HepG2 (cell line): Measurements from ENCODE around the gene CARMIL3. TPM values are rescaled to one million over a fixed set of nuclear protein-coding genes. Genes with fewer than 3 reads are reported as not detected.

Experiments used
- HNRNPUL1 ChIP-seq: fragments of 200-400 bp; formaldehyde crosslinking; IDR thresholded peaks from 2 replicates; pipeline ENCODE4 v1.6.1; 2017; ENCODE audit warnings: low read depth, mild to moderate bottlenecking, low read length, moderate library complexity
- MIER2 ChIP-seq: IDR thresholded peaks from 2 replicates; pipeline ENCODE4 v1.6.1; 2016; ENCODE audit warnings: missing biosample characterization, missing genetic modification reagents
- NCOA5 ChIP-seq: sonication (generic); formaldehyde crosslinking; IDR thresholded peaks from 2 replicates; pipeline ENCODE4 v1.4.0; 2020; ENCODE audit warnings: missing genetic modification reagents
- POLR2AphosphoS5 ChIP-seq: IDR thresholded peaks from 2 replicates; pipeline ENCODE4 v1.6.1; 2012; ENCODE audit warnings: low read depth, low read length
- POLR2G ChIP-seq: fragments of 200-400 bp; formaldehyde crosslinking; IDR thresholded peaks from 2 replicates; pipeline ENCODE4 v1.6.1; 2018; ENCODE audit warnings: mild to moderate bottlenecking, low read depth, low read length, moderate library complexity
- RBAK ChIP-seq: sonication (generic); formaldehyde crosslinking; IDR thresholded peaks from 2 replicates; pipeline ENCODE4 v1.5.1; 2020; ENCODE audit warnings: mild to moderate bottlenecking, missing genetic modification reagents
- SMARCC2 ChIP-seq: fragments of 450-650 bp; IDR thresholded peaks from 2 replicates; pipeline ENCODE4 v1.6.1; 2017; ENCODE audit warnings: antibody characterized with exemption, mild to moderate bottlenecking
- SSRP1 ChIP-seq: IDR thresholded peaks from 2 replicates; pipeline ENCODE4 v1.6.1; 2016; ENCODE audit warnings: control low read depth
- ZBTB3 ChIP-seq: sonication (generic); formaldehyde crosslinking; IDR thresholded peaks from 2 replicates; pipeline ENCODE4 v1.4.0; 2020; ENCODE audit warnings: low read depth, mild to moderate bottlenecking, moderate library complexity, missing genetic modification reagents, borderline replicate concordance
- ZFP1 ChIP-seq: IDR thresholded peaks from 2 replicates; pipeline ENCODE4 v1.6.1; 2016
- ZNF33A ChIP-seq: sonication (generic); formaldehyde crosslinking; IDR thresholded peaks from 2 replicates; pipeline ENCODE4 v1.5.1; 2020; ENCODE audit warnings: missing genetic modification reagents, mild to moderate bottlenecking, moderate library complexity, borderline replicate concordance
- ZNF350 ChIP-seq: sonication (generic); formaldehyde crosslinking; IDR thresholded peaks from 2 replicates; pipeline ENCODE4 v1.4.0; 2020; ENCODE audit warnings: mild to moderate bottlenecking, low read depth, missing genetic modification reagents, borderline replicate concordance
- ZNF572 ChIP-seq: sonication (generic); formaldehyde crosslinking; IDR thresholded peaks from 2 replicates; pipeline ENCODE4 v1.5.1; 2020; ENCODE audit warnings: mild to moderate bottlenecking, missing genetic modification reagents
- ZNF724P ChIP-seq: sonication (generic); formaldehyde crosslinking; IDR thresholded peaks from 2 replicates; pipeline ENCODE4 v1.8.0; 2022; ENCODE audit warnings: missing genetic modification reagents, borderline replicate concordance
- ZNF850 ChIP-seq: sonication (generic); formaldehyde crosslinking; conservative IDR thresholded peaks from 2 replicates; pipeline ENCODE4 v1.9.0; 2021; ENCODE audit warnings: mild to moderate bottlenecking, missing genetic modification reagents
- ZNF891 ChIP-seq: sonication (generic); formaldehyde crosslinking; IDR thresholded peaks from 2 replicates; pipeline ENCODE4 v1.5.0; 2020; ENCODE audit warnings: mild to moderate bottlenecking, missing genetic modification reagents
- polyA plus RNA-seq, 8 experiments: library from polyadenylated mRNA; depleted of rRNA in 3 of 8; stranded (reverse) in 7 of 8; unstranded in 1 of 8; fragments of >200 nt; fragmentation: Illumina TruSeq in 4 of 8; extraction: Trizol in 4 of 8; gene quantifications; 2 replicates each; pipeline versions ENCODE4 v1.2.1 to v1.2.3, GENCODE V29; 2011 to 2016; ENCODE audit warnings: low read depth in 4 of 8, missing spikeins in 1 of 8, mixed read lengths in 1 of 8; ENCODE audit not compliant: insufficient read depth in 1 of 8
- total RNA-seq, 5 experiments: library from RNA; depleted of rRNA; stranded (reverse); fragments of >200 nt; fragmentation: Illumina TruSeq; extraction: Trizol; gene quantifications; 2 replicates each; pipeline ENCODE4 v1.2.3, GENCODE V29; 2016; ENCODE audit warnings: low read depth in 1 of 5
- TF ChIP-seq, protein P1 (sequence below): IDR thresholded peaks from 2 replicates; pipeline ENCODE4 v1.6.1; 2018; ENCODE audit warnings: missing genetic modification reagents
- TF ChIP-seq, protein P2 (sequence below): IDR thresholded peaks from 2 replicates; pipeline ENCODE4 v1.6.1; 2016; ENCODE audit warnings: missing biosample characterization, missing genetic modification reagents, low read depth
- TF ChIP-seq, protein P3 (sequence below): IDR thresholded peaks from 2 replicates; pipeline ENCODE4 v1.6.1; 2016; ENCODE audit warnings: low read depth, borderline replicate concordance
- TF ChIP-seq, protein P4 (sequence below): sonication (generic); formaldehyde crosslinking; conservative IDR thresholded peaks from 2 replicates; pipeline ENCODE4 v1.4.0; 2020; ENCODE audit warnings: missing genetic modification reagents
- TF ChIP-seq, protein P5 (sequence below): sonication (generic); formaldehyde crosslinking; IDR thresholded peaks from 2 replicates; pipeline ENCODE4 v1.5.1; 2020; ENCODE audit warnings: missing genetic modification reagents, mild to moderate bottlenecking, borderline replicate concordance

The CARMIL3 gene
- total and polyA plus RNA-seq, 2 of the 13 experiments (the other 11 are each of a cell fraction or from before 2014, with no cell fraction given) = 0.27 to 0.55 TPM

DNA sequence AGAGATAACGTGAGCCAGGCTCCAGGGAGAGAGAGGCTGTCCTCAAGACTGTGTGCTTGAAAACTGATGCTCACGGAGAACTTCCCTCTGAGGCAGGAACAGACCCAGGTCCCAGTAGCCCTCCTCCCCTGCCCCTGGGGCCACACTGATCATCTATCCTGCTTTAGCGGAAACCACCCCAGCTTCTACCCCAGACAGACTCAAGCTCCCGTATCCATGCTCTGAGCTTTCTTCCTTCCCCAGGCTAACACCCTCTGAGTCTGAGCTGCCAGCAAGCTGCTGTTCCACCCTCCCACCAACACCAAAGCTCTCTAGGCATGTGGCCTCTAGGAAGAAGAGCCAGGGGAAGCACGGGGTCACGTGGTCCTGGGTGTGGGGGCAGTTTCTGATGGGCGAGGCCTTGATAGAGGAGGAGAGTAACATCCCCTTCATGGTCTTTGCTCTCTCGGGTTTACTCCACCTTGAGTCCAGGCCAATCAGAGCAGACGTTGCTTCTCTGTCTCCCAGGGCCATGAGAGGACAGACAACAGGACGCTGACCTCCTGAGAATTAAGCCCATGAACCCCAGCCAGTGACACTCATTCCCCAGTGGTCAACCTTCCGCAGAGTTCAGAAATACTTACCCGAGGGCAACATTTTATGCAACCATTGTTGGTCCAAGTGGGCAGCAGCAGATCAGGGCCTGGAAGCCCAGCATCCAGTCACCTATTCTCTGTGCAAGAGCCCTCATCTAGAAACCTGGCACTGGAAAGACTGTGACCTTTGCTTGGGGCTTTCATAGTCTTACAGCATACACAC is 43.7 kb downstream of the CARMIL3 start (continued):
- TF ChIP-seq ZNF850 (CRISPR knock-in tag) (no peak), SMARCC2 (0 out of 2 replicates have a peak, but pooled peaks have one; percentile 80), ZBTB3 (peak; percentile 93), POLR2G (peak; percentile 99), SSRP1 (CRISPR knock-in tag) (peak; percentile 100), ZNF33A (CRISPR knock-in tag) (no peak), NCOA5 (CRISPR knock-in tag) (no peak; the same call in 1 of the 2 replicates), POLR2AphosphoS5 (peak; percentile 100), ZNF724P (CRISPR knock-in tag) (peak; percentile 99), ZNF572 (no peak), HNRNPUL1 (no peak), ZNF350 (peak; percentile 97), RBAK (peak; percentile 90), ZNF891 (no peak), MIER2 (CRISPR knock-in tag) (peak; percentile 86), ZFP1 (peak; percentile 69; the same call in 1 of the 2 replicates)
- TF ChIP-seq, protein P1, sequence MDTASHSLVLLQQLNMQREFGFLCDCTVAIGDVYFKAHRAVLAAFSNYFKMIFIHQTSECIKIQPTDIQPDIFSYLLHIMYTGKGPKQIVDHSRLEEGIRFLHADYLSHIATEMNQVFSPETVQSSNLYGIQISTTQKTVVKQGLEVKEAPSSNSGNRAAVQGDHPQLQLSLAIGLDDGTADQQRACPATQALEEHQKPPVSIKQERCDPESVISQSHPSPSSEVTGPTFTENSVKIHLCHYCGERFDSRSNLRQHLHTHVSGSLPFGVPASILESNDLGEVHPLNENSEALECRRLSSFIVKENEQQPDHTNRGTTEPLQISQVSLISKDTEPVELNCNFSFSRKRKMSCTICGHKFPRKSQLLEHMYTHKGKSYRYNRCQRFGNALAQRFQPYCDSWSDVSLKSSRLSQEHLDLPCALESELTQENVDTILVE (CRISPR knock-in tag) = peak; percentile 99
- TF ChIP-seq, protein P2, sequence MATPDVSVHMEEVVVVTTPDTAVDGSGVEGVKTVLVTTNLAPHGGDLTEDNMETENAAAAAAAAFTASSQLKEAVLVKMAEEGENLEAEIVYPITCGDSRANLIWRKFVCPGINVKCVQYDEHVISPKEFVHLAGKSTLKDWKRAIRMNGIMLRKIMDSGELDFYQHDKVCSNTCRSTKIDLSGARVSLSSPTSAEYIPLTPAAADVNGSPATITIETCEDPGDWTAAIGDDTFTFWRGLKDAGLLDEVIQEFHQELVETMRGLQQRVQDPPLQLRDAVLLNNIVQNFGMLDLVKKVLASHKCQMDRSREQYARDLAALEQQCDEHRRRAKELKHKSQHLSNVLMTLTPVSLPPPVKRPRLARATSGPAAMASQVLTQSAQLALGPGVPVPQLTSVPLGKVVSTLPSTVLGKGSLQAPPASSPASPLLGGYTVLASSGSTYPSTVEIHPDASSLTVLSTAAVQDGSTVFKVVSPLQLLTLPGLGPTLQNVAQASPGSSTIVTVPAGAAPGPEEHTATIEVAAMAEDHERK (CRISPR knock-in tag) = no peak; the same call in 1 of the 2 replicates
- TF ChIP-seq, protein P3, sequence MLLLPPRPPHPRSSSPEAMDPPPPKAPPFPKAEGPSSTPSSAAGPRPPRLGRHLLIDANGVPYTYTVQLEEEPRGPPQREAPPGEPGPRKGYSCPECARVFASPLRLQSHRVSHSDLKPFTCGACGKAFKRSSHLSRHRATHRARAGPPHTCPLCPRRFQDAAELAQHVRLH (CRISPR knock-in tag) = peak; percentile 100; the same call in 1 of the 2 replicates
- TF ChIP-seq, protein P4, sequence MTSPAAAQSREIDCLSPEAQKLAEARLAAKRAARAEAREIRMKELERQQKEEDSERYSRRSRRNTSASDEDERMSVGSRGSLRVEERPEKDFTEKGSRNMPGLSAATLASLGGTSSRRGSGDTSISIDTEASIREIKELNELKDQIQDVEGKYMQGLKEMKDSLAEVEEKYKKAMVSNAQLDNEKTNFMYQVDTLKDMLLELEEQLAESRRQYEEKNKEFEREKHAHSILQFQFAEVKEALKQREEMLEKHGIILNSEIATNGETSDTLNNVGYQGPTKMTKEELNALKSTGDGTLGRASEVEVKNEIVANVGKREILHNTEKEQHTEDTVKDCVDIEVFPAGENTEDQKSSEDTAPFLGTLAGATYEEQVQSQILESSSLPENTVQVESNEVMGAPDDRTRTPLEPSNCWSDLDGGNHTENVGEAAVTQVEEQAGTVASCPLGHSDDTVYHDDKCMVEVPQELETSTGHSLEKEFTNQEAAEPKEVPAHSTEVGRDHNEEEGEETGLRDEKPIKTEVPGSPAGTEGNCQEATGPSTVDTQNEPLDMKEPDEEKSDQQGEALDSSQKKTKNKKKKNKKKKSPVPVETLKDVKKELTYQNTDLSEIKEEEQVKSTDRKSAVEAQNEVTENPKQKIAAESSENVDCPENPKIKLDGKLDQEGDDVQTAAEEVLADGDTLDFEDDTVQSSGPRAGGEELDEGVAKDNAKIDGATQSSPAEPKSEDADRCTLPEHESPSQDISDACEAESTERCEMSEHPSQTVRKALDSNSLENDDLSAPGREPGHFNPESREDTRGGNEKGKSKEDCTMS (CRISPR knock-in tag) = peak; percentile 80; the same call in 1 of the 2 replicates
- TF ChIP-seq, protein P5, sequence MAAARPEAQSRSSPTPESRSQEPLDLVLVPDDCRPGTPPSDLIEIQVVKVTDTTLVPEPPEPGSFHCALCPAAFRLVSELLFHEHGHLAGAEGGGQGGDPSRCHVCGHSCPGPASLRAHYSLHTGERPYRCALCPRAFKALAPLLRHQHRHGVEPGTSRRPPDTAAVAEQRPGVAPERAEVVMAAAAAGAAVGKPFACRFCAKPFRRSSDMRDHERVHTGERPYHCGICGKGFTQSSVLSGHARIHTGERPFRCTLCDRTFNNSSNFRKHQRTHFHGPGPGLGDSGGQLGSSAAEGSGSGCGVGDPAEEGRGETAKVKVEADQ (CRISPR knock-in tag) = peak; percentile 55
